ENCODE data around the gene NYNRIN. TPM values are rescaled to one million over a fixed set of nuclear protein-coding genes. Genes with fewer than 3 reads are reported as not detected.

Gene NYNRIN
- total RNA-seq, 1 experiment from 2014 or later, result 18.7 TPM

DNA sequence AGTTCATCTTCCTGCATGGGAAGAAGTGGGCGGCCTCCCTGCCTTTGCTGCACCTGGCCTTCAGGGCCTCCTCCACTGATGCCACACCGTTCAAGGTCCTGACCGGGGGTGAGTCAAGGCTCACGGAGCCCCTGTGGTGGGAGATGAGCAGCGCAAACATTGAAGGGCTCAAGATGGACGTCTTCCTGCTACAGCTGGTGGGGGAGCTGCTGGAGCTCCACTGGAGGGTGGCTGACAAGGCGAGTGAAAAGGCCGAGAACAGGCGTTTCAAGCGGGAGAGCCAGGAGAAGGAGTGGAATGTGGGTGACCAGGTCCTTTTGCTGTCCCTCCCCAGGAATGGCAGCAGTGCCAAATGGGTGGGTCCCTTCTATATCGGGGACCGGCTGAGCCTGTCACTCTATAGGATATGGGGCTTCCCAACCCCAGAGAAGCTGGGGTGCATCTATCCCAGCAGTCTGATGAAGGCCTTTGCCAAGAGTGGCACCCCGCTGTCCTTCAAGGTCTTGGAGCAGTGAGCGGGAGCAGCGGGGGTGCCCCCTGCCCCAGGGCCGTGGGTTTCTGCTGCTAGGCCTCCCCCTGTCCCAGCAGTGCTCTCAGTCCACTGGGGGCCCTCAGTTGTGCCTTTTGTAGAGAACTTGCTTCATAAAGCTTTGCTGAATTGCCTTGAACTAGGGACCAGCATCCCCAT, 18.3 kb downstream of the NYNRIN start:
- H3T11ph ChIP-seq (ENCODE audit: low read length), result no peak overlapping the region
- H4K20me1 ChIP-seq (ENCODE audit: control insufficient read depth, insufficient read depth, insufficient read length), result no peaks in the 10 kb centered on the region
- peak overlapping the region in 1 of 3 experiments; percentile 34; a peak in 3 of 7 replicates for H3K27ac Mint-ChIP-seq
- no peak overlapping the region for H4K5ac ChIP-seq (ENCODE audit: insufficient read length, low read depth, low read length)
- no peaks in the 10 kb centered on the region for H3K79me1 ChIP-seq (ENCODE audit: insufficient read depth, low read depth, low read length, poor library complexity, severe bottlenecking)
- H2BK15ac ChIP-seq (ENCODE audit: low read depth, low read length), result no peak overlapping the region
- no peaks in the 10 kb centered on the region for H3K79me2 ChIP-seq (ENCODE audit: insufficient read depth, low read length)
- no peak overlapping the region for H3K23ac ChIP-seq (ENCODE audit: insufficient read length, low read depth, low read length)
- H3K4me1 ChIP-seq (ENCODE audit: insufficient read depth, low read length), result no peaks in the 10 kb centered on the region
- DNase-seq, result no peak
- H3K27me3 Mint-ChIP-seq (ENCODE audit: low read depth), result peaks cover 22% of the 10 kb centered on the region
- H2BK120ac ChIP-seq (ENCODE audit: low read depth, low read length, poor library complexity, severe bottlenecking), result no peak overlapping the region
- H3K27me3 ChIP-seq (ENCODE audit: insufficient read depth, low read length), result no peaks in the 10 kb centered on the region; the same call in 1 of the 2 replicates
- no peak overlapping the region for H2BK20ac ChIP-seq (ENCODE audit: low read depth, low read length, poor library complexity, severe bottlenecking)
- no CpG with 5 or more reads among the region's 16 CpGs for WGBS (ENCODE audit: extremely low coverage, insufficient read length, low lambda C conversion rate)
- no peak overlapping the region for H2AK5ac ChIP-seq (ENCODE audit: insufficient read length, low read length)
- H3K4me2 ChIP-seq (ENCODE audit: insufficient read depth, insufficient read length, low read length), result no peak overlapping the region
- no peak overlapping the region for H3K18ac ChIP-seq (ENCODE audit: insufficient read length, low read depth, low read length)
- H3K36me3 Mint-ChIP-seq (ENCODE audit: insufficient read depth in 1 of 3, low read depth in 3 of 3), result peaks cover 15 to 33% (median 22%) of the 10 kb centered on the region in 3 experiments; a peak in 6 of 7 replicates
- no peak overlapping the region for H4K91ac ChIP-seq (ENCODE audit: insufficient read length, low read depth, low read length)
- no peak overlapping the region for H4K8ac ChIP-seq (replicated peaks; ENCODE audit: insufficient read length, low read depth, low read length)
- no peaks in the 10 kb centered on the region for H3K9me3 ChIP-seq (ENCODE audit: control insufficient read depth, low read depth, low read length)
- no peak overlapping the region for H3K14ac ChIP-seq (ENCODE audit: insufficient read depth, low read length)
- H3K27ac ChIP-seq (ENCODE audit: insufficient read length, low read depth, low read length), result no peak overlapping the region
- H3K9ac ChIP-seq (ENCODE audit: extremely low read depth, insufficient read length, low read length), result no peak overlapping the region
- no peak overlapping the region for H3K4ac ChIP-seq (ENCODE audit: low read depth, low read length)
- 0 out of 4 replicates have a peak, but pooled peaks cover 0 to 3% of the 10 kb centered on the region in 2 experiments for H3K4me1 Mint-ChIP-seq
- TF ChIP-seq, protein P1, sequence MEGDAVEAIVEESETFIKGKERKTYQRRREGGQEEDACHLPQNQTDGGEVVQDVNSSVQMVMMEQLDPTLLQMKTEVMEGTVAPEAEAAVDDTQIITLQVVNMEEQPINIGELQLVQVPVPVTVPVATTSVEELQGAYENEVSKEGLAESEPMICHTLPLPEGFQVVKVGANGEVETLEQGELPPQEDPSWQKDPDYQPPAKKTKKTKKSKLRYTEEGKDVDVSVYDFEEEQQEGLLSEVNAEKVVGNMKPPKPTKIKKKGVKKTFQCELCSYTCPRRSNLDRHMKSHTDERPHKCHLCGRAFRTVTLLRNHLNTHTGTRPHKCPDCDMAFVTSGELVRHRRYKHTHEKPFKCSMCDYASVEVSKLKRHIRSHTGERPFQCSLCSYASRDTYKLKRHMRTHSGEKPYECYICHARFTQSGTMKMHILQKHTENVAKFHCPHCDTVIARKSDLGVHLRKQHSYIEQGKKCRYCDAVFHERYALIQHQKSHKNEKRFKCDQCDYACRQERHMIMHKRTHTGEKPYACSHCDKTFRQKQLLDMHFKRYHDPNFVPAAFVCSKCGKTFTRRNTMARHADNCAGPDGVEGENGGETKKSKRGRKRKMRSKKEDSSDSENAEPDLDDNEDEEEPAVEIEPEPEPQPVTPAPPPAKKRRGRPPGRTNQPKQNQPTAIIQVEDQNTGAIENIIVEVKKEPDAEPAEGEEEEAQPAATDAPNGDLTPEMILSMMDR (conservative IDR thresholded peaks at IDR 0.05), result no peak
- no peak overlapping the region for H2BK5ac ChIP-seq (ENCODE audit: insufficient read length, low read length)
- H2AFZ ChIP-seq (ENCODE audit: low read length), result no peak overlapping the region
- no peak overlapping the region for H2BK12ac ChIP-seq (ENCODE audit: insufficient read length, low read depth, low read length)
- no peak overlapping the region for H3K56ac ChIP-seq (ENCODE audit: insufficient read length, low read depth, low read length)
- no peaks in the 10 kb centered on the region for H3K9me3 Mint-ChIP-seq
- no peaks in the 10 kb centered on the region for H3K23me2 ChIP-seq (ENCODE audit: insufficient read length, low read depth, low read length, poor library complexity, severe bottlenecking)
- H3K4me3 Mint-ChIP-seq, result no peak overlapping the region
